Neural cell (in vitro differentiated cells): ENCODE measurements around the gene PLOD3. TPM values are rescaled to one million over a fixed set of nuclear protein-coding genes. Genes with fewer than 3 reads are reported as not detected.

ENCODE experiments used
- H2AFZ ChIP-seq: fragments of 200-600, 300-800 bp; sonication (generic), shearing (Covaris generic); 2 replicates; pipeline ENCODE4 v1.6.0; 2014; ENCODE audit warnings: low read depth, mild to moderate bottlenecking, antibody characterized with exemption, low read length, moderate library complexity
- H3F3A ChIP-seq: fragments of 200-600 bp; shearing (Covaris generic); 2 replicates; pipeline ENCODE4 v1.6.1; 2016; ENCODE audit warnings: mild to moderate bottlenecking, moderate library complexity, mixed read lengths, antibody characterized with exemption, low read length; ENCODE audit not compliant: insufficient read depth, poor library complexity, severe bottlenecking
- H3K27ac ChIP-seq: fragments of 200-600, 300-800 bp; sonication (generic), shearing (Covaris generic); 2 replicates; pipeline ENCODE4 v1.5.1; 2014; ENCODE audit warnings: mild to moderate bottlenecking, low read length, moderate library complexity
- H3K27me3 ChIP-seq: fragments of 300-800, 200-600 bp; sonication (generic), shearing (Covaris generic); 2 replicates; pipeline ENCODE4 v1.6.0; 2014; ENCODE audit warnings: mild to moderate bottlenecking, low read depth, low read length, moderate library complexity; ENCODE audit not compliant: insufficient read depth
- H3K36me3 ChIP-seq: fragments of 300-800, 200-600 bp; sonication (generic), shearing (Covaris generic); 2 replicates; pipeline ENCODE4 v1.5.1; 2014; ENCODE audit warnings: mild to moderate bottlenecking, antibody characterized with exemption, low read length, moderate library complexity; ENCODE audit not compliant: insufficient read depth
- H3K4me2 ChIP-seq: fragments of 300-800, 200-600 bp; sonication (generic), shearing (Covaris generic); 2 replicates; pipeline ENCODE4 v1.6.0; 2014; ENCODE audit warnings: mild to moderate bottlenecking, low read length
- H3K4me3 ChIP-seq: fragments of 300-800, 200-600 bp; sonication (generic), shearing (Covaris generic); 2 replicates; pipeline ENCODE4 v1.5.1; 2014; ENCODE audit warnings: mild to moderate bottlenecking, low read length, moderate library complexity
- H3K79me2 ChIP-seq: fragments of 200-600 bp; shearing (Covaris generic); replicated peaks from 2 replicates; pipeline ENCODE4 v1.6.0; 2014; ENCODE audit warnings: mild to moderate bottlenecking, low read length, moderate library complexity; ENCODE audit not compliant: insufficient read depth
- H3K9ac ChIP-seq: fragments of 300-800, 200-600 bp; sonication (generic), shearing (Covaris generic); 2 replicates; pipeline ENCODE4 v1.6.1; 2016; ENCODE audit warnings: mild to moderate bottlenecking, low read length, mixed read lengths
- H3K9me2 ChIP-seq: fragments of 200-600 bp; shearing (Covaris generic); 2 replicates; pipeline ENCODE4 v1.6.1; 2016; ENCODE audit warnings: mild to moderate bottlenecking, low read length, mixed read lengths; ENCODE audit not compliant: insufficient read depth
- H3K9me3 ChIP-seq: fragments of 200-600, 300-800 bp; sonication (generic), shearing (Covaris generic); 2 replicates; pipeline ENCODE4 v1.6.1; 2016; ENCODE audit warnings: mild to moderate bottlenecking, mixed run types, low read length, moderate library complexity, mixed read lengths
- H4K20me1 ChIP-seq: fragments of 200-600 bp; shearing (Covaris generic); 2 replicates; pipeline ENCODE4 v1.6.1; 2016; ENCODE audit warnings: mild to moderate bottlenecking, mixed run types; ENCODE audit not compliant: insufficient read depth
- CTCF ChIP-seq: fragments of 450-650 bp; IDR thresholded peaks from 2 replicates; pipeline ENCODE4 v1.5.1; 2014; ENCODE audit warnings: antibody characterized with exemption, mild to moderate bottlenecking, moderate library complexity; ENCODE audit not compliant: poor library complexity, severe bottlenecking
- EP300 ChIP-seq: fragments of 450-650 bp; conservative IDR thresholded peaks from 2 replicates; pipeline ENCODE4 v1.6.1; 2014; ENCODE audit warnings: antibody characterized with exemption, mild to moderate bottlenecking, moderate library complexity; ENCODE audit not compliant: poor library complexity, severe bottlenecking
- EZH2 ChIP-seq: fragments of 200-600, 300-800 bp; shearing (Covaris generic), sonication (generic); IDR thresholded peaks from 2 replicates; pipeline ENCODE4 v1.6.1; 2014; ENCODE audit warnings: antibody characterized with exemption, low read length, borderline replicate concordance, mild to moderate bottlenecking; ENCODE audit not compliant: insufficient read depth, poor library complexity, severe bottlenecking
- MXI1 ChIP-seq: fragments of 450-650 bp; conservative IDR thresholded peaks from 2 replicates; pipeline ENCODE4 v1.6.1; 2014; ENCODE audit warnings: antibody characterized with exemption, mild to moderate bottlenecking; ENCODE audit not compliant: poor library complexity, severe bottlenecking
- POLR2AphosphoS5 ChIP-seq: IDR thresholded peaks from 2 replicates; pipeline ENCODE4 v1.6.1; 2012
- RAD21 ChIP-seq: fragments of 450-650 bp; conservative IDR thresholded peaks from 2 replicates; pipeline ENCODE4 v1.6.1; 2014; ENCODE audit warnings: antibody characterized with exemption, mild to moderate bottlenecking, moderate library complexity
- REST ChIP-seq: IDR thresholded peaks from 2 replicates; pipeline ENCODE4 v1.6.1; 2012; ENCODE audit warnings: borderline replicate concordance
- SMC3 ChIP-seq: fragments of 450-650 bp; conservative IDR thresholded peaks from 2 replicates; pipeline ENCODE4 v1.6.1; 2014; ENCODE audit warnings: antibody characterized with exemption, mild to moderate bottlenecking, moderate library complexity; ENCODE audit not compliant: poor library complexity
- TAF1 ChIP-seq: IDR thresholded peaks from 2 replicates; pipeline ENCODE4 v1.6.1; 2012; ENCODE audit warnings: low read depth
- polyA plus RNA-seq: library from polyadenylated mRNA; depleted of rRNA; stranded (reverse); fragments of >200 nt; gene quantifications from 2 replicates; pipeline ENCODE4 v1.2.3, GENCODE V29; 2014

Gene PLOD3
- polyA plus RNA-seq, 1 donor from 2014 or later: 19.2 TPM

GRCh38 chr7:101239951-101240220 is 22.5 kb upstream of the PLOD3 start:
- Histone ChIP-seq H3K4me2 (no peak overlapping the region), H3F3A (no peaks in the 10 kb centered on the region), H2AFZ (no peak overlapping the region), H3K4me3 (no peak overlapping the region), H3K9me3 (no peaks in the 10 kb centered on the region), H3K79me2 (peaks cover 12% of the 10 kb centered on the region), H3K27me3 (no peaks in the 10 kb centered on the region), H3K36me3 (no peaks in the 10 kb centered on the region), H4K20me1 (no peaks in the 10 kb centered on the region), H3K9me2 (no peaks in the 10 kb centered on the region), H3K27ac (no peak overlapping the region), H3K9ac (no peak overlapping the region)
- no peak for TF ChIP-seq RAD21

DNA sequence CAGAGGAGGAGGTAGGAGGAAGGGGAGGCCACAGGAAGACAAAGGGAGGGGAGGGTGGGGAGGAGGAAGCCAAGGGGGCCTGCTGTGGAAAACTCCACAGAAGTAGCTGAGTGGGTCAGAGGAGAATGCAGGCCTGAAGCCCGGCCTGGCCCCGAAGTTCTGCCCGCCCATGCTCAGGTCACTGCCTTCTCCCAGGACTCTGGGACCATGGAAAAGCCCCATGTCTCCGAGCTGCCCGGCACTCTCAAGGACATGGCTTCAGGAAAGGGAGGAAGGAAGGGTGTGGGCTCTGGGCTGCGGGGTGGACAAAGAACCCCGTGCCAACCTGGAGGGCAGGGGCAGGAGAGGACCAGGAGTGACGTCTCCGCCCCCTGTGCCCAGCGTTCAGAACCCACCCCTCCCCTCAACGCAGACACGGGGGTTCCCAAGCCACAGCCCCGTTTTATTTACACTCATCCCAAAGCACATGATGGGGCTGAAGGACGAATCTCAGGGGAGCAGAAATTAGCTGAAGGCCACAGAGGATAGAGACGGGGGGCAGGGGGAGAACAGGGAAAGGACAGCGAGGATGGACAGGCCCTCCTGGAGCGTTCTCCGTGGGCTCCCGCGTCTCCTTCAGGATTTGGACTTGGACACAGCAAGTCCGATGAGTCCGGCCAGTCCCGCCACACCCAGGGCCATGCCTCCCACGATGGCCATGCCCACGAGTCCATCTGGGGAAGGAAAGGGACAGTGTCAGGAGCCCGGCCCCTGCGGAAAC is 22.0 kb upstream of the PLOD3 start:
- Histone ChIP-seq H3K79me2 (peaks cover 12% of the 10 kb centered on the region), H3K4me2 (no peak overlapping the region), H3K27me3 (no peaks in the 10 kb centered on the region), H3K36me3 (no peaks in the 10 kb centered on the region), H3K9ac (no peak overlapping the region), H3K9me3 (no peaks in the 10 kb centered on the region), H2AFZ (no peak overlapping the region), H3K9me2 (no peaks in the 10 kb centered on the region), H3F3A (no peaks in the 10 kb centered on the region), H3K27ac (no peak overlapping the region), H3K4me3 (no peak overlapping the region), H4K20me1 (no peaks in the 10 kb centered on the region)
- no peak for TF ChIP-seq CTCF
- TF ChIP-seq EZH2: no peak
- TF ChIP-seq POLR2AphosphoS5: no peak
- TF ChIP-seq RAD21: no peak
- TF ChIP-seq TAF1: no peak
- TF ChIP-seq EP300: no peak
- TF ChIP-seq REST: no peak
- no peak for TF ChIP-seq MXI1
- no peak for TF ChIP-seq SMC3
